ENCODE results near the gene LACRT.

Gene LACRT

GRCh38 chr12:54631988-54632728, 2.5 kb downstream of the LACRT start:
- DNase-seq, result no peak

- no peak for DNase-seq
These were observed 3.1 kb downstream of the LACRT start for GRCh38 chr12:54631551-54631950.

DNA sequence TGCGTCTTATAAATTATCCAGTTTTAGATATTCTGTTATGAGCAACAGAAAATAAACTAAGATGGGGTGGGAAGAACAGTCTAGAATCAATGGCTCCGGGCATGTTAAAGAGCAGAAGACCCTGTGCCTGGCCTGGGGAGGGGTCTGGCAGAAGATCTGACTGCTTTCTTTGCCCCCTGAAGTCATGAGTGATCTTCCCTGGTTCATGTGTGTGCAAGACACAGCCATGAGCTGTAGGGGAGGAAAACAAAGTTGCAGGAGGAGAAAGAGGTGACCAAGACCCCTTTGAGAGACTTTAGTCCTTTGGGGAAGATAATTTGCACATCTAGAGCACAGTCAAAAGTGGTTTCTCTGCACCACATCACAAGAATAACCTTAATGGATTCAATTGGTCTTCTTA, 4.8 kb downstream of the LACRT start:
- no peak for DNase-seq

DNA sequence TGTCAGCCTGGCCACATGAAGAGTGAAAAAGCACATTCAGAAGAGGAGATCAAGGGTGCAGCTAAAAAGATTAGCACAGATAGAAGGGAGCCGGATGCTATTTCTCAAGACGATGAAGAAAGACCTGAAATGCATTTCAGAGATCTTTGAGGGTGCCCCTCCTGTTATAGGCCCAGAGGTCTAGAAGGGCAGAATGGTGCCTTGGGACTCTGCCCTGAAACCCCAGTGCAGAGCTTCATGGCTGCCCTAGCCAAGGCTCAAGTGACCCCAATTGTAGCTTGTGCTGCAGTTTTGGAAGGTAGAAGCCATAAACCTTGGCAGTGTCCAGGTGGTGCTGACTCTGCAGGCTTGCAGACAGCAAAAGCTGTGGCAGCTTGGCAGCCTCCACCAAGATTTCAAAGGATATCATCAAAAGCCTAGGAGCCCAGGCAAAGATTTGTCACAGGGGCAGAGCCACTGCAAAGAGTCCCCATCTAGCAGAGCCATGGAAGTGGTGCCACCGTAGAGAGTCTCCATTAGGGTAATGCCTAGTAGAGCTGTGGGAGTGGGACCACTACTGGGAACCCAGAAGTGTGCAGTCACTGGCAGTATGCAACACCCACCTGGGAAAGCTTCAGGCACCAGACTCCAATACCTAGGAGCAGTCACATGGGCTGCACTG, 6.4 kb downstream of the LACRT start:
- DNase-seq, result no peak

DNA sequence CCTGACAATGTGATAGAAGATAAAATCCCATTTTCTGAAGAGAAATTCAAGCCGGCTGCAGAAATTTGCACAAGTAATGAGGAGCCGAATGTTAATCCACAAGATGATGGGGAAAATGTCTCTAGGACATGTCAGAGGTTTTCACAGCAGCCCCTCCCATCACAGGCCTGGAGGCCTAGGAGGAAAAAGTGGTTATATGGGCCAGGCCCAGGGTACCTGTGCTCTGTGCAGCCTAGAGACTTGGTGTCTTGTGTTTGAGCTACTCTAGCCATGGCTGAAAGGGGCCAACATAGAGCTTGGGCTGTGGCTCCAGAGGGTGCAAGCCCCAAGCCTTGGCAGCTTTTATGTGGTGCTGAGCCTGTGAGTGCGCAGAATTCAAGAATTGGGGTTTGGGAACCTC, 7.4 kb downstream of the LACRT start:
- DNase-seq, result no peak

- no peak for DNase-seq
These were observed 9.1 kb downstream of the LACRT start for GRCh38 chr12:54625598-54625997.

- DNase-seq, result no peak
These were observed 10.1 kb downstream of the LACRT start for GRCh38 chr12:54624315-54625279.

GRCh38 chr12:54622463-54623183, 12.1 kb downstream of the LACRT start:
- no peak for DNase-seq

DNA sequence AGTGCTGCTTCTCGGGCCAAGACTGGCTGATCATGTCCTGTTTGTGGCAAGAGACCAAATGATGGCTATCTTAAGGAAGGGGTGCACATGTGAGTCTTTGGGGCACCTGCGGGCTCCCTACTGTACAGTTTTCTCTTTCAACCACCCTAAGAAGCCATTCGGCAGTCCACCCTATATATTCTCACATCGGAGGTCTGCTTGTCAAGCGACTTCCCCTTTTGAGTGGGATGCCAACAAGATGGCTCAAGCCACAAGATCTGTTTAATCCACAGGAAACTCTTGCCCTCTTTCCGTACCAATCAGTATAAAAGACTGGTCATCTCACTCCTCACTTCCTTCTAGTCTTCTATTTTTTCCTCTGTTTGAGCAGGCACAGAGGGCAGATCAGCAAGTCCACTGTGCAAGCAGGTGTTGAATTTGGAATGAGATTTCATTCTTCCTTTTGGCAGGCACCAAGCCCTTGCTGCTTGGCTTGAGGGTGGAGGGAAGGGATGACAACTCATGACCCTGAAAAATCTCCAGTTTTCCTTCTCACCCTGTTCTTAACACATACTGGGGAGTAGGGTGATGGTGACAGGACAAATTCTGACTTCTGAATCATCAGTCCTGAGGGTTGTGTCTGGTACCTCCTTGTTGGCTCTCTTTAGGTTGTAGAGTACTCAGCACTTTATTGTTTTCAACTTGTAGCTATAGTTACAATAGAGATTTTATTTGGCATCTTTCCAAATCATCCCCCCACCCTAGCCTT, 17.6 kb downstream of the LACRT start:
- no peak for DNase-seq

DNA sequence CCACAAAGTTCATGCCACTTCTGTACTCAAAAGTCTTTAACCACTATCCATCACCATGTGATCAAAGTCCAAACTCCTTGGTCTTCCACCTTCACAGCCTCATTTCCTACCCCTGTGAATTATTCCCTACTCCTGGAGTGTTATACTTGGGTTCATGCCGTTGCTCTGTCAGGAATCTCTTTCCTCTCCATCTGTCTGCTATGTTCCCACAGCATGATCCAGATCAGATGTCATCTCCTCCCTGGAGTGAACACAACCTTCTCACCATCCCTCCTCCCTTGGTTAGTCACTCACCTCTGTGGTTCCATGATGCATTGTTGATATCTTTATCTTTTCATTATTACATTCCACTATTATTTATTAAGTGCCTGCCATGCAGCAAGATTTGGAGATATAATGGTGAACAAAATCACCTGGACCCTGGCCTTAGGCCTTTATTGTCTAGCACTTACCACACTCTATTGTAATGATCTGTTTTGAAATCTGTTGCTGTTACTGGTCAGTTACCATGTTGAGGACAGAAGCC, 22.4 kb downstream of the LACRT start:
- no peak for DNase-seq

- DNase-seq, result no peak
These were observed 23.0 kb downstream of the LACRT start for GRCh38 chr12:54611715-54612149.

DNA sequence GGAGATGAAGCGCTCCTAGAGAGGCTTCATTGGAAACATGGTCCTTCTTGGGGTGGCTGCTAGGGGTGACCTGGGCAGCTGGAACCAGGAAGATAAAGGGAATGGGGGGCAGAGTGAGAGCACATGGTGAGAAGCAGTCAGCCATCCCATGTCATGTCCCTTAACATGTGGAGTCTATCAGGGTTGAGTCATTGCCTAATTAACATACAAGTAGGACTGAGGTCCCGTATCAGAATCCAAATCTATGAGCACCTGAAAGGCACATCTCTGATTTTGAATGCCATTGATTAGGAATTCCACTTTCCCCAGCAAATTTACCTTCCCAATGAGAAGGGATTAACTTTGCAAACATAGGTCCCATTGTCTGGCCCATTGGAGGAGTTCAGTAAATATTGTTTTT, 25.9 kb downstream of the LACRT start:
- no peak for DNase-seq

- DNase-seq, result no peak
These were observed 26.5 kb downstream of the LACRT start for GRCh38 chr12:54608156-54608555.

DNA sequence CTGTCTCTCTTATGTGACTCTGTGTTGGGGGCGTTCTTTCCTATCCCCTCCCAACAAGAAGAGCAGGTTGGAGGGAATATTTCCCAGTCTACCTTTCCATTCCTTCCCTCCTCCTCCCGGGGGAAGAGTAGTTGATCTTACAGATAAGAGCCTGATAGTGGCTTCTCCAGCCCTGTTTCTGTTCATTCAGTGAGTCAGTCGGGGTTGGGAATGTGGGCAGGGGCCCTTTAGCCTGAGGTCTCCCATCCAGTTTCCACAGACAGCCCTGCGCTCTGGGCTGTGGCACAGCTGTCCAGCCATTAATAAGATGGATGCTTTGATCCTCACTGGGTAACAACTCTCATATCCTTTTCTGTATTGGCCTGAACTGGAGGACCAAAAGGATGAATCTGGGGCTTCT, 28.1 kb downstream of the LACRT start:
- no peak for DNase-seq

DNA sequence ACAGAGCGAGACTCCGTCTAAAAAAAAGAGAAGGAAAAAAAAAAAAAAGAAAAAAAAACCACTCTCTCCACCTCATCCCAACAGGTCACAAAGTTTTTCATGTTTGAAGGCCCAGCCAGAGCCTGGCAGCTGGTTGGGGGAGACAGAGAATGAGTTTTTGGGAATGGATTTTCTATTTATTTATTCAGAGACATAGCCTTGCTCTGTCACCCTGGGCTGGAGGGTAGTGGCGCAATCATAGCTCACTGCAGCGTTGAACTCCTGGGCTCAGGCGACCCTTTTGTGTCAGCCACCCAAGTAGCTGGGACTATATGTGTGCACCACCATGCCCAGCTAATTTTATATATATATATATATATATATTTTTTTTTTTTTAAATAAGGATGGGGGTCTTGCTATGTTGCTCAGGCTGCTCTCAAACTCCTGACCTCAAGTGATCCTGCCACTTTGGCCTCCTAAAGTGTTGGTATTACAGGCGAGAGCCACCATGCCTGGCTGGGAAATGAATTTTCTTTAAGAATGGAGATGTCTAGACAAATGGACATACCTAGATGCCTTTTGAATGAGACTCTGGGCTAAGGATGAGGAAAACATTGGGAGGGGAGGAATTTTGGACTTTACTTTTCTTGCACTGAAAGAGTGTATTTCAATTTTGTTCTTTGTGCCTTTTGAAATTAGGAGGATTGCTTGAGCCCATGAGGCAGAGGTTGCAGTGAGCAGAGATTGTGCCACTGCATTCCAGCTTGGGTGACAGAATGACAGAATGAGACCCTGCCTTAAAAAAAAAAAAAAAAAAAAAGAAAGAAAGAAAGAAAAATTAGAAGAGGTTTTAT, 29.3 kb downstream of the LACRT start:
- DNase-seq, result no peak

GRCh38 chr12:54604436-54604835, 30.3 kb downstream of the LACRT start:
- DNase-seq, result no peak

DNA sequence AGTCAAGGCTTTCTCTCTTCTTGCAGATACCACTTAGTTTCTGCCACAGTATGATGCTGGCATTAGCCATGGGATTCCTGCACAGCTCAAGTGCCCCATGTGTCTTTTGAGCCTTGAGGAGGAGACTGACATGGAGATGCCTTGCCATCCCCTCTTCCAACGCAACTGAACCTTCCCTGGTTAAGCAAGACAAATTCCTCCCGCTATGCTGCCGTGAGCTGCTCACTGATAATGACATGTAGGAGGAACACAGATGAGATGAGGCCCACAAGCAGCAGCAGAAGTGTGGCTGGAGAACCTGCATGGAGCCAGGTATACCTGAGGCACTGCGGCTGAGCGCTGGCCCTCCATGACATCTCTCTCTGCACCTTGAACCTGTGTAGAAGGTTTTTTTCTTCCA, 30.8 kb downstream of the LACRT start:
- no peak for DNase-seq

DNA sequence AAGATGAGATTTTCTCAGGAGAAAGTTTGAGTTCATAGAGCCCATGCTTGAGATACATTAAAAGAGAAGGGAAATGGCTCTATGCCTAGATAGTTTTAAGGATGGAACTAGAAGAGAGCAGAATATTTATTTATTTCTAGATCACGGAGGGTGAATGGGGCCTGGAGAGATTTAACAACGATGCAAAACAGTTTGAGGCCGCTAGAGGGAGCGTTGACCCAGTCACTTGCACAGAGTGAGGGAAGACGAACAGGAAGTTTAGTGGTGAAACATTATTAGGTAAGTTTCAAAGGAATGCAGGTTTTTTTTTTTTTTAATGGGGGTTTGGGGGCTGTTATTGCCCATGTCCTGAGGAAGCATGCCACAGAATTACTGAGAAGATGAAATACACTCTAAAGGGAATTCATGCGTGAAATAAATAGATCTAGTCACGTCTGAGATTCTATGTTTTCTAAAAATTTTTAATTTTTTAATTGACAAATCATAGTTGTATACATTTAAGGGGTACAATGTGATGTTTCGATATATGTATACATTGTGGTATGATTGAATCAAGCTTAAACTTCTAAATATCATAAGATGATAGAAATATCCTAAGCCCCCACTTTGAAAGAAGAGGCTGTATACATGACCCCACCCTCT, 31.4 kb downstream of the LACRT start:
- peak; percentile 14 to 34 (median 26) for DNase-seq

DNA sequence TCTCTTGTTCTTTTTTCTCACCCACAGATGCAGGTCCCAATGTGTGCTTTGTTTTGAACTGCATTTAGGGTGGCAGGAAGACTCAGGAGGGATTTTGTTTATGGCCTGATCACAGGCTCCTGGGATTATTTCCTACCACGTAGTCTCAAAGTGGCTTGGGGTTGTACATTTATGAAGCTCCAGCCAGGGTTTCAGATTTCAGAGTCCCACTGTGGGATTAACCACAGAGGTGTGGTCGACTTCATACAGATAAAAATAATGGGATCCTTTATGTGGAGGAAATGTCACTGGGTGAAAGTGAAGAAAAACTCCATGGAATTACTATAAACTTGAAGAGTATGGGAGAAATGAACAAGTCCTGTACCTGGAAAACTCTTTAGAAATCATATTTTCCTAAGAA, 32.0 kb downstream of the LACRT start:
- DNase-seq, result no peak

DNA sequence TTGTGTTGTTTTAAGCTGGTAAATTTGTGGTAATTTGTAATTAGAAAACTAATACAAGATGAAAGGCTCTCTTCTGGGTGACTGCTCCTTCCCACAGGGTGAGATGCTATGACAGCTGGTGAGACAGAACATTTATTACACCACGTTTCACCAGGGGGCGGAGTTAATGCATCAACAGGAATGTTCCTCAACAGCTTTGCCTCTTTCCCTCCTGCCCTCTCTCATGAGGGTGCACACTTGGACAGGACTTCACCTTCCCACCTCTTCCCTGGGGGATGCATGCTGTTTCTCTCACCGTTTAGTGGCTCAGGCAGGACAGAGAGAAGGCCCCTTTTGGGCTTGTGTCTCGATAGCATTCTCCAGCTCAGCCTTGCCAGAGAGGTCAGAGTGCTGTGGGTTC, 32.9 kb downstream of the LACRT start:
- DNase-seq, result no peak

Data from activated CD4-positive, CD25-positive, alpha-beta regulatory T cell (primary cell).